Embryonic facial prominence (tissue), 1 donor: ENCODE data around the gene ISL2.

Experiments used
- DNase-seq: peaks from one replicate; pipeline ENCODE4 v3.0.0-alpha.2; 2016; ENCODE audit errors: extremely low spot score

ISL2 gene

DNA sequence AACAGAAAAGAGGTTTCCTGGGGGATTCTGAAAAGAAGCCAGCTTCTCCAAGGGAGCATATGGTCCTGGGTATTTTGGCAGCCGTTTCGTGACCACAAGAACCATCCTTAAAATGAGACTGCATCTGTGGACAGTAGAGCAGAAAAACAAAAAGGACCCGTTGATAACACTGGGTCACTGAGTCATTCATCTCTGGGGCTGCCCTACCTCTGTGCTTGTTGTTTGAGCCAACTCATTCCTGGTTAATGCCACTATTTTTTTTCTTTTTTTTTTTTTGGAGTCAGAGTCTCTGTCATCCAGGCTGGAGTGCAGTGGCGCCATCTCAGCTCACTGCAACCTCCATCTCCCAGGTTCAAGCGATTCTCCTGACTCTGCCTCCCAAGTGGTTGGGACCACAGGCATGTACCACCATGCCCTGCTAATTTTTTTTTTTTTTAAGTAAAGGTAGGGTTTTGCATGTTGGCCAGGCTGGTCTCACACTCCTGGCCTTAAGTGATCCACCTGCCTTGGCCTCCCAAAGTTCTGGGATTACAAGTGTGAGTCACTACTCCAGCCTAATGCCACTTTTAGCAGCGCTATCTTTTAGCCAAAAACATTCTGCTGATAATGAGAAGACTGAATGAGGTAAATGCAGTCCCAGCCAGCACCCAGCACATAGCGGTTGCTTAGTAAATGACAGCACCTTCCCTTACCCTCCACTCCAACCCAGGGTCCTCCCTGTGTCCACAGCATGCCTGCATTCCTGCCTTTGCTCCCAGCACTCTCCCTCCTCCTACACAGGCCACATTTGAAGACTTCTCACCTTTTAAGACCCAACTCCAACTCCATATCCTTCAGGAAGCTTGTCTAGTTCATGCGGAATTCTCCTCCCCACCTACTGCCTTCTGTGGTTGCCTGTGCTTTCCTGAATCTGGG, 9.1 kb upstream of the ISL2 start:
- no peak for DNase-seq

DNA sequence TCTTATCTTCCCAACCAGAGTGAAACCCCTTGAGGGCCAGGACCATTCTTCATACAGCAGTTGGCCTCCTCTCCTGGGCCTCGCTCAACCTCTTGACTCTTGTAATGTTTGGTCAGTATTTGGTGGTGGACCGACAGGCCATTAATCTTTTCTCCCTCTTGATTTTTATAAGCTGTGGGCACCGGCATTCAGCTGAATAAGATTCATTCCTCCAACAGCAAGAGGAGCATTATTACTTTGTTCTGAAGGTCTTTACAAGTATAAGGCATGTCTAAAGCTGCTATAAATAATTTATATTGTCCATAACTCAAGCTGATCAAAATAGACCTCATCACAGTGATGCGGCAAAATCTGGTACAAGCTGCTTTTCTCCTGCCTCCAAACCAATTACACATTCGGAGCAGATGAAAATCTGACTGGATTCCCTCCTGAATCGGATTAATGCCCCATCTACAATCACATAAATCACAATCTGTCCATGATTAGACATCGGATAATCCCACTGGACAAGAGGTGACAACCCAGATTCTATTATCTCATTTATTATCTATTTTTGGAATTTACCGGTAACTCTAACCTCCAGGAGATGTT, 8.4 kb upstream of the ISL2 start:
- DNase-seq: no peak

DNA sequence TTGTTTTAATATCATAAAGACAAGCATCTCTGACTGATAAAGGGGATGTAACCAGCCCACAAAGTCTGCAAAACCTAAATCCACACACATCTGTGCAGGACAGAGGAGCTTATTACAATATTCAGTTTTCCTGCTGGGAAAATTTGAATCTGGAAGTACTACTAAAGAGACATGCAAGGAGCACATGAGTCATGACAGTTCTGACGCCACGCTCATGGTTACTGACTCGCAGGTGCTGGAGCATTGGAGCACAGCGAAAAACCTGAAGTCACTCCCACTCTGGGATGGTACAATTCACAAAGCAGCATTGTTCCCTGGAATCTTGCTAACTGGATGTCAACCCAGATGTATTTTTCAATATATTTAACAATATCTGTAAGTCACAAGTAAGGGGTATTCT, 7.6 kb upstream of the ISL2 start:
- no peak for DNase-seq

DNA sequence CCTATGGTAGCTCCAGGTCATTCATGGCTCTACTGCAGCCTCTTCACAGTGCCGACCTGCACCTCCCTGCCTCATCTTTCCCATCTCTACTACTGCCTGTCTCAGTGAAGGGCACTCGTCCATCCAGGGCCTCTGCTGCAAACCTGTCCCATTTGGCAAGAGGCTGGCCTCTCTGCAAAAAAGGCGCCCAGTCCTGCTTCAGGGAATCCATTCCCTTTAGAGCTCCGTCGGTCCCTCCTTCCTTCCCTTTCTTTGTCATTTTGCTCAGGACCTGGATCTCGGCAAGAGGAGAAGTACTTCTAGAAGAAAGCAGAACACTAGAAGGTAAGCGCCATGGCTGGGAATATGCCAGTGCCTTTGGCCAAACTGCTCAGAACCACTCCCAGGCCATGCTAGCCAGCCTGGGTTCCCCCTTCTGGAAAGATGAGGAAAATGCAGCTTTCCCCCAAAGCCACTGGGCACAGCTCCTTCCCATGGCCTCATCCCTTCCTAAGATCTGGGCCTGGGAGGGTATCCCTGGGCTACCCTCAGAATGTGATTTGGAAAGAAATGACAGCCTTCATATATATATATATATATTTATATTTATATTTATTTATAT, 6.4 kb upstream of the ISL2 start:
- no peak for DNase-seq

DNA sequence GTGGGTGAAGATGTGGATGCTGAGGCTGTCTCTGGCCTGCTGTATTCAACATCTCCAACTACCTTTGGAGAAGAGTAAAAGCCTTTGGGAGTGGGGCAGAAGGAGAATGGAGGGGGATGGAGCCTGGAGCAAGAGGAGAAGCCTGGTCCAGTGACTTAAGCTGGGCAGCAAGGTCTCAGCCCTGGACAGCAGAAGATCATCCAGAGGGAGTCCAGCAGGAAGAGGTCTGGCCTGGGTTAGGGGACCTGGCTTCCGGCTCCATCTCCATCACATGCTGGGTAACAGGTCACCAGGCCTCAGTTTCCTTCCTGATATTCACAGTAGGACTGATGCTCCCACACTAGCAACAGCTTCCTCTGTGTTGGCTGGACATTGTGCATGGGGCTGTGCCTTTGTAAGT, 3.8 kb upstream of the ISL2 start:
- DNase-seq: no peak

DNA sequence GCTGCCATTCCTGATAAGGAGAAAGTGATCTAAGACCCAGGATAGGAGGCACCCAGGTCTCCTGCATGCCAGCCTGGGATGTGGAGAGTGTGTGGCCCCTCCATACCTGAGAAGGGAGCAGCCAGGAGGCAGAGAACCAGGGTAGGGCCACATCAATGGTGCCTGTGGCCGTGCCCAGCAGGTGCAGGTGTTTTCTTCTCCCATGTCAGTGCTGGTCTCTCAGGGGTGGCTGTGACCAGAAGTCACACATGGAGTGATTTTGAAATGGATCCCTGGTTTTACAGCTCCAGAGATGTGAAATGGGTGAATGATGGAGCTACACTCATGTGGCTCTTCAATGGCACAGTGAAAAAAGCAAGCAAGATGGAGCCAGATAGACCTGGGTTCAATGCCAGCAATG, 3.3 kb upstream of the ISL2 start:
- no peak for DNase-seq

DNA sequence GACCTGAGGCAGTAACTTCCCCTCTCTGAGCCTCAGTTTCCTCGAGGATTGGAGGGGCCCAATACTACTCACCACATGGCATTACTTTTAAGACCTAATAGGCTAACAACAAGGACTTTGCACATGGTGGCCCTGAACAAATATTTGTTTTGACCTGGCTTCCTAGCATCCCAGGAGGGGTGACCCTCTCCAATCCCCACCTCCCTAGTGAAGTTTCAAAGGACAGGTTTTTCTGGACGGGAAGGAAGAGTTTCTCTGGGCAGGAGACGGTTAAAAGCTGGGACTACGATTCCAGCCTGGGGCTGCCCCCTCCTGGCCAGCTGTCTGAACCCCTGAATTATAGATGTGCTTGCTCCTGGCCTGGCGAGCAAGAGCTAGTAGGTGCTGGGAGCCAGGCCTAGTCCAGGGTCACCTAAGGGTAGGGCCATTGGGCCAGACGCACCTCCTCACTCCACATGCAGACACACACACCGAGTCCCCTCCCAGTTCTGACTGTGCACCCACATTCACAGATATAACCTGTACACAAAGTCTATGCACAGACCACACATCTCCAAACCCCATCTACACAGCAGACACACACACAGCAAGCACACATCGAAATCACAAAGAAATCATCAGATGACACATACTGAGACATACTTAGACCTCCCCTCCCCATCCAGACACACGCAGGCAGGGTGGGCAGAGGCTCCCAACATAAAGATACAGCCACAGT, 2.7 kb upstream of the ISL2 start:
- no peak for DNase-seq

DNA sequence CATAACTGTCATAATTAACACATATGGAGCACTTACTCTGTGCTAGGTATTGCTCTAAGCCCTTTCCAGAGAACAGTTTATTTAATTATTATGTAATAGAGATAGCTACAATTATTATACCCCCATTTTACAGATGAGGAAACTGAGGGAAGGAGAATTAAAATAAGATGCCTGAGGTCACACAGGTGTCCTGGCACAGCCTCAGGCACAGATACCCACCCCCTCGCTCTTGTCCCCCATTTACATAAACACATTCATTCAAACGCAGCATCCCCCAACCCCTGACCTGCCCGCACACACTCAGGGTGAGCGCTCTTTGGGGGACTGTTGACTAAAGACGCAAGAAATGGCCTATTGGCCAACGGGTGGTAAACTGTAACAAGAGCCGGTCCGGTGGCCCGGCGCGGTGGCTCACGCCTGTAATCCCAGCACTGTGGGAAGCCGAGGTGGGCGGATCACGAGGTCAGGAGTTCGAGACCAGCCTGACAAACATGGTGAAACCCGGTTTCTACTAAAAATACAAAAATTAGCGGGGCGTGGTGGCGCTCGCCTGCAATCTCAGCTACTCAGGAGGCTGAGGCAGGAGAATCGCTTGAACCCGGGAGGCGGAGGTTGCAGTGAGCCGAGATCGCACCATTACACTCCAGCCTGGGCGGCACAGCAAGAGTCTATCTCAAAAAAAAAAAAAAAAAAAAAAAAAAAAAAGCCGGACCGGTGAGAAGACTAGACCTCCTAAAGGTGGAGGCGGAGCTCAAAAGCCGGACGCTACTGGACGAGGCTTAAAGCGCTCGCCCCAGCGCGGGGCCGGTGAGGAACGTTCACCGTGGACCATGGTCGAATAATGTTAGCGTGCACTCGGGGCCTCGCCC, 1.9 kb upstream of the ISL2 start:
- DNase-seq: no peak

DNA sequence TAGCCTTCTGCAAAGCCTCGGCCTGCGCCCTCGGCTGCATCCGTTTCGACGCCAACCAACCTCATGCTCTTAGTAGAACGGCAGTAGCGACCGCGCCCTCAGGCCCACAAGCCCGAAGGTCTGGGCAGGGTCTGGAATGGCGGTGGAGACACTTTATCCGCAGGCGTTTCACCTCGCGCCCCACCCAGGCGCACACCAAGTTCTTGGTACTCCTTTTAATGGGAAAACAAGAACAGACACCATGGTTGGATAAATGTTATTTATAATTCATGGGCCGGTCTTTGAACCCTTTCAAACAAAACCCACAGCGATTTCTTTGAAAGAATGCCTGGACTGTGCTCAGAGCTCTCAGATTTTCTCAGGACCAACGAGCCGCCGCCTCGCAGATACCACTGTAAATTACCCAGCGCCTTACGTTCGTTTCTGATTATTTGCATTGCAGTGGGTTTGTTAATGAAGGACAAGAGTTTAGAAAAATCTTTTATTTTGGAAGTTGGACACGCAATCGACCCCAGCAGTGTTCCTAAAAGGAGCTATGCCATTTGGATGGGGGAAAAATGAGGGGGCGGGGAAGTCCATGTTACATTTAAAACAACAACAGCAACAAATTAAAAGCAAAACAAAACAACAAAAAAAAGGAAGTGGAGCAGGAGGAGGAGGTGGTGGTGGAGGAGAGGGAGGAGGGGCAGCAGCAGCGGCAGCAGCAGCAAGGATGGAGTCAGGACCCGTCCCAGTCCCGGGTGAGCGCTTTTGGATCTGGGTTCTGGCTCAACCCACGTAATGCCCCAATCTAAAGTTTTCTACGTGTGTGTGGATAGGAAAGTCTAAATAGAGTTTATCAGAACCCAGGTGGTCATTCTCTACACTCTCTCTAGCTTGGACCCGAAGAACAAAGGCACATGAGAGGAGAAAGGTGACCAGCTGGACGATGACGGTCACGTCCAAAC, 993 bp upstream of the ISL2 start:
- DNase-seq: no peak

DNA sequence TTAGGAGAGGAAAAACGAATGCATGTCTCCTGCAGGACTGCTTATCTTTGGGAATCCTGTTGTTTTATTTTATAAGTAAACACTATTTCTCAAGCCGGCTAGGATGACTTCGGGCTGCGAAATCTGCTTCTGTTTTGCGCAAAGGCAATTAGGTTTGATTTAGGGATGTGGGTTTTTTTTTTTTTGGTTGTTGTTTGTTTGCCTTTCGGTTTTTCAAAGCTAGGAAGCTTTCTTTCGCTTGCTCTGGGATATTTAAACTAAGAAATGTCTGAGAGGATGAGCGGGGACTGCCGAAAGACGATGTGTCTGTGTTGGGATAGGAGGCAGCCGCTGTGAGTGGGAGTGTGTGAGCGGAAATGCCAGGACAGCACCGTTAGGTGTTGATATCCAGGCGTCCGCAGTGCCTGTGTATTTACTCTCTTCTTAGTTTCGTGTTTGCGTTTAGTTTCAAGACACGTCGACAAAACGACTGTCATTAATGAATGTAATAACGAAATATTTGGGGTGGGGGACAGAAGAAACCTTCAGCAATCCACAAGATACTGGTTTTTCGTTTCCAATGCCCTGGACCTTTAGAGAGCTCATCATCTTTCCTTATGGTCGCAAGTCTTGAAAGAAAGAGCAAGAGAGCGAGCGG, 604 bp downstream of the ISL2 start:
- DNase-seq: no peak

DNA sequence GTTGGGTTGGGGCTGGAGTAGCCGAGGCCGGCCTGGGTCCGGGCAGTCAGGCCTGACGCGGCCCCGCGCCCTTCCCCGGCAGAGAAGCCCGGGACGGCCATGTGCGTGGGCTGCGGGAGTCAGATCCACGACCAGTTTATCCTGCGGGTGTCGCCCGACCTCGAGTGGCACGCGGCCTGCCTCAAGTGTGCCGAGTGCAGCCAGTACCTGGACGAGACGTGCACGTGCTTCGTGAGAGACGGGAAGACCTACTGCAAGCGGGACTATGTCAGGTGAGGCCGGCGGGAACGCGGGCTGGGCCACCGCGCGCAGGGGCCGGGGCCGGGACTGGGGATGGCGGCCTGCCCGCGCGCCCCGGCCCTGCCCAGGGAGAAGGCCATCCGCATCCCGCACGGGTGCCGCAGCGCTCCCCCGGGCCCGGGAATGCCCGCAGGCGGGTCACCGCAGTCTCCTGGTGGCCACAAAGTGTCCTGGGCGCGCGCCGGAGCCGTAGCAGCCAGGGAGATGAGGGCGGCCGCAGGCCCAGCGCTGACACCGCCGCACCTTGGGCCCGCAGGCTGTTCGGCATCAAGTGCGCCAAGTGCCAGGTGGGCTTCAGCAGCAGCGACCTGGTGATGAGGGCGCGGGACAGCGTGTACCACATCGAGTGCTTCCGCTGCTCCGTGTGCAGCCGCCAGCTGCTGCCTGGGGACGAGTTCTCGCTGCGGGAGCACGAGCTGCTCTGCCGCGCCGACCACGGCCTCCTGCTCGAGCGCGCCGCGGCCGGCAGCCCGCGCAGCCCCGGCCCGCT, 1.3 kb downstream of the ISL2 start:
- no peak for DNase-seq

DNA sequence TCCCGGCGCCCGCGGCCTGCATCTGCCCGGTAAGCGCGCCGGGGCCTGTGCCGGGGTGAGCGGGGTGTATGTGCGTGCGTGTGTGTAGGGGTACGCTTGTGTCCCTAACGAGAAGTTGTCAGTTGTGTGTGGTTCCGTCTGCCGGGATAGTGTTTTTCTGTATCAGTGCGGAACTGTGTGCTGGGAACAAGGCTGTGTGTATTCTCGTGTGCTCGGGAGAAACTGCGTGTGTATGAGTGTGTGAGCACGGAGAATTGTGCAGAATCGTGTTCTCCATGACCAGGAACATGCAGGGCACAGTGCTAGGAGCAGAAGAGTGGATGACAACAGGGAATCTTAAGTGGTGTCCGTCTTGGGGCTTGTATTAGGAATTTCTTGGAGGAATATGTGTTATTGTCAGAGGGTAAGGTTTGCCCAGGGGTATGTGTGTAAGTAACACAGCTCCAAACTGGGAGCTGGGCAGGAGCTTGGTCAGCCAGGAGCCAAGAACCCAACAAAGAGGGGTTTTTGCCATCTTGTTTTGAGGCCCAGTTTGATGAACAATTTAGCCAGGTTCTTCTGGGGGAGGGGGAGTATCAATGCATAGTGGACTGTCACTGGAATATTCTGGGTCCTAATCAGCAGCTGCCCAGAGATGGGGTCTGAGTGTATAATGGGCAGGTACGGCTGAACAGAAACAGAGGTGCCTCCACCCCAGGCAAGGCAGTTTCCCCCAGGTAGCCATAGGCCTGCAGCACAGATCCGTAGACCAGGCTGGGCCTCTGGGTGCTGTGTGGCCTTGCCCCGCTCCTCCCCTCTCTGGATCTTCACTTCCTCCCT, 2.1 kb downstream of the ISL2 start:
- no peak for DNase-seq

DNA sequence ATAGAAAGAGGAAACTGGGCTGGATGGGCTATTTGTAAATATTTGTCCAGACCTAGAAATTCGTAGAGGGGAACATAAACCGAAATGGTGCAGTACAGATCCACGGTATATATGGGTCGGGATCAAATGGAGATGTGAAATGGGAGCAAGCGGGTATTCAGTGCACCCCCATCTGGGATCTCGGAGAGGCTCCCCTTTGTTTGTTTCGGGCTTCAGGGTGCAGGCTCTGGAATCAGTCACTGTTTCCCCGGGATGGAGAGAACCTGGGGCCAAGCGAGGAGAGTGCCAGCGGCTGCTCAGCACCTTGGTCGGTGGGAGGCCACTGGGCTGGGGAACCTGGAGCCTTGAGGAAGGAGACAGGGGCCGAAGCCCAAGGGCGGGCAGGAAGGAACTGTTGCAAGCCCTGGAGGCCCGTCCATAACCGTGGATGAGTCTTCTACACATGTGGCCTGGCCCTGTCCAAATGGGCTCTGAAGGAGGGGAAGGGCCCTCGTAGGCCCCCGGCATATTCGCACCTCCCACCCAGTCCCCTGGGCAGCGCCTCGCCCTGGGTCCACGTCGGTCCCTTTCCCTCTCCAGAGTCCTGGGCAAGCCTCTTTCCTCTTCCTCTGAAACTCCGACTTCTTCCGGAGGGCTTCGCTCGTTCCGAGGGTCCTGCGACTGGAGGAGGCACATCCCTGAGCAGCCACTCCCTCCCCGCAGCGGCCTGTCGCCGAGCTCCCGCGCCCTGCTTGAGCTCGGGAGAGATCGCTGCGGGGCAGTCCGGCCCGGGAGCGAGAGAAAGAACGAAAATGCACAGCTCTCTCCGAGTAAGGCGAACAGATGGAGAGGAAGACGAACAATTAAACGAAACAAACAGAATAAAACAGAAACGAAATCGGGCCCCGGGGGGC, 3.0 kb downstream of the ISL2 start:
- DNase-seq: no peak

DNA sequence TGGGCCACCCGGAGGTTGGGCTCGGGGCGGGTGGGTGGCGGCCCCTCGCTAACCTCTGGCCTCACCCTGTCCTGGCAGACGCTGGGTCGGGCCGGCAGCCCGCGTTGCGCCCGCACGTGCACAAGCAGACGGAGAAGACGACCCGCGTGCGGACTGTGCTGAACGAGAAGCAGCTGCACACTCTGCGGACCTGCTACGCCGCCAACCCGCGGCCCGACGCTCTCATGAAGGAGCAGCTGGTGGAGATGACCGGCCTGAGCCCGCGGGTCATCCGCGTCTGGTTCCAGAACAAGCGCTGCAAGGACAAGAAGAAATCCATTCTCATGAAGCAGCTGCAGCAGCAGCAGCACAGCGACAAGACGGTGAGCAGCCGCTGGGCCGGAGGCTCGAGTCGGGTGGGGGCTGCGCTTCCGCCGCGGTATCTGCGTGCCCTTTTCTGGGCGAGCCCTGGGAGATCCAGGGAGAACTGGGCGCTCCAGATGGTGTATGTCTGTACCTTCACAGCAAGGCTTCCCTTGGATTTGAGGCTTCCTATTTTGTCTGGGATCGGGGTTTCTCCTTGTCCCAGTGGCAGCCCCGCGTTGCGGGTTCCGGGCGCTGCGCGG, 3.7 kb downstream of the ISL2 start:
- DNase-seq: no peak

DNA sequence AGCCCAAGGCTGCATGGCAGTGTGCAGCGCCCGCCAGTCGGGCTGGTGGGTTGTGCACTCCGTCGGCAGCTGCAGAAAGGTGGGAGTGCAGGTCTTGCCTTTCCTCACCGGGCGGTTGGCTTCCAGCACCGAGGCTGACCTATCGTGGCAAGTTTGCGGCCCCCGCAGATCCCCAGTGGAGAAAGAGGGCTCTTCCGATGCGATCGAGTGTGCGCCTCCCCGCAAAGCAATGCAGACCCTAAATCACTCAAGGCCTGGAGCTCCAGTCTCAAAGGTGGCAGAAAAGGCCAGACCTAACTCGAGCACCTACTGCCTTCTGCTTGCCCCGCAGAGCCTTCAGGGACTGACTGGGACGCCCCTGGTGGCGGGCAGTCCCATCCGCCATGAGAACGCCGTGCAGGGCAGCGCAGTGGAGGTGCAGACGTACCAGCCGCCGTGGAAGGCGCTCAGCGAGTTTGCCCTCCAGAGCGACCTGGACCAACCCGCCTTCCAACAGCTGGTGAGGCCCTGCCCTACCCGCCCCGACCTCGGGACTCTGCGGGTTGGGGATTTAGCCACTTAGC, 4.3 kb downstream of the ISL2 start:
- DNase-seq: no peak

DNA sequence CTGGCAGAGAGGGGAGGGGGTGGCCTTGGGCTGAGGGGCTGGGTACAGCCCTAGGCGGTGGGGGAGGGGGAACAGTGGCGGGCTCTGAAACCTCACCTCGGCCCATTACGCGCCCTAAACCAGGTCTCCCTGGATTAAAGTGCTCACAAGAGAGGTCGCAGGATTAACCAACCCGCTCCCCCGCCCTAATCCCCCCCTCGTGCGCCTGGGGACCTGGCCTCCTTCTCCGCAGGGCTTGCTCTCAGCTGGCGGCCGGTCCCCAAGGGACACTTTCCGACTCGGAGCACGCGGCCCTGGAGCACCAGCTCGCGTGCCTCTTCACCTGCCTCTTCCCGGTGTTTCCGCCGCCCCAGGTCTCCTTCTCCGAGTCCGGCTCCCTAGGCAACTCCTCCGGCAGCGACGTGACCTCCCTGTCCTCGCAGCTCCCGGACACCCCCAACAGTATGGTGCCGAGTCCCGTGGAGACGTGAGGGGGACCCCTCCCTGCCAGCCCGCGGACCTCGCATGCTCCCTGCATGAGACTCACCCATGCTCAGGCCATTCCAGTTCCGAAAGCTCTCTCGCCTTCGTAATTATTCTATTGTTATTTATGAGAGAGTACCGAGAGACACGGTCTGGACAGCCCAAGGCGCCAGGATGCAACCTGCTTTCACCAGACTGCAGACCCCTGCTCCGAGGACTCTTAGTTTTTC, 4.9 kb downstream of the ISL2 start:
- no peak for DNase-seq
